Measurements from ENCODE around the gene C4orf36.

The C4orf36 gene, protein sequence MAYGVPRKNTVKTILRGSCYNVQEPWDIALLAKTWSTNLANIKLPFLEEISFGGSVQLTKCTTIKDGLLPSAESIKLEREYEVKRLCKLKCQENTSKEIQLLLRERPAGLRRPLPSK

DNA sequence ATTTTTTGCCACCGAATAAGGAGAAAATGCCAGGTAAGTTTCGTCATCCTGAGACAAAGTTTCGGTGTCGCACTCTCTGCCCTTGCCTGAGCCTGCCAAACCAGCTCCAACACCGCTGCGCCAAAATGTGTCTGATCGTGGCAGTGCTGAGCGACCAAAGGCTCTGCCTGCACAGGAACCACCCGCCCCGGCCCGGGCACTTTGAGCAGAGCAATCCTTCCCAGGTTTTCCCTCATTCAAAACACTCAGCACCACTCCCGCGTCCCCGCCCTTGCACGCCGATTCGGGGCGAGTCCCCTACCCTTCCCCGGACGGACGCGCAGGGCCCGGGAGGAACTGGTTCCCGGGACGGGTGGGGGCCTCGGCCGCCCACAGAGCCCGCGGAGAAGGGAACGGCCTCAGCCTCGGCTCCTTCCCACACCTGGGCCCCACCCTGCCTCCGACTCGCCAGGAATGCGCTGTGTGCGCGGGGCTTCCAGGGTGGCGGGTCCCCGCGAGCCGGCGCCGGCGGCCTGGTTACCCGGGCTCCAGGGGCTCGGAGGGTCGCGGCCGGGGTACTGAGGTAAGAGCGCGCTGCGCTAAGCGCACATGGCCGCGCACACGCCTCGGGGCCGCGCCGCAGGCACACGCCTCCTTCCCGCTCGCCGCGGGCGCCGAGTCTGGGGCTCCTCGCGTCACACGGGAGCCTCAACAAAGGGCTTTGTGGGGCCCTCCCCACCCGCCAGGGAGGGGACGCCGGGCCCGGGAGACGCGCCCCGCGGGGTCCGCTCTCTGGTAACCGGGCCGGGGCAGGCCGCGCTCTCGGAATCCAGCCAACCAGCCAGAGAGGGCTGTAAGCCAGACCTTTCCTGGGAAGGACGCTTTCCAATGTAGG, at the start of gene C4orf36:
C4orf36 (minus strand) TSS at position 661 of the 874 bp plus-strand sequence. CDS start 902 bp downstream, outside the sequence.
- DNase-seq, result peak; percentile 43

DNA sequence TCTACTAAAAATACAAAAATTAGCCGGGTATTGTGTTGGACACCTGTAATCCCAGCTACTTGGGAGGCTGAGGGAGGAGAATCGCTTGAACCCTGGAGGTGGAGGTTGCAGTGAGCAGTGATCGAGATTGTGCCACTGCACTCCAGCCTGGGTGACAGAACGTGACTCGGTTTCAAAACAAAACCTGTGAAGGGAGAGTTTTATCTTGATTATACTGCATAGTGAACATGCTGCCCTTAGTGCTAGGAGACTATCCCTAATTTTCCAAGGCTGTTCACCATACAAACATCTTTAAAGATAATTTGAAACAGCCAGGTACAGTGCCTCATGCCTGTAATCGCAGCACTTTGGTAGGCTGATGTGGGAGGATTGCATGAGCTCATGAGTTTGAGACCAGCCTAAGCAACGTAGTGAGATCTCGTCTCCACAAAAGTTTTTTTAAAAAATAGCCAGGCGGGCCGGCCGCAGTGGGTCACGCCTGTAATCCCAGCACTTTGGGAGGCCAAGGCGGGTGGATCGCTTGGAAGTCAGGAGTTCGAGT, 48.8 kb upstream of the C4orf36 start:
- DNase-seq, result no peak

DNA sequence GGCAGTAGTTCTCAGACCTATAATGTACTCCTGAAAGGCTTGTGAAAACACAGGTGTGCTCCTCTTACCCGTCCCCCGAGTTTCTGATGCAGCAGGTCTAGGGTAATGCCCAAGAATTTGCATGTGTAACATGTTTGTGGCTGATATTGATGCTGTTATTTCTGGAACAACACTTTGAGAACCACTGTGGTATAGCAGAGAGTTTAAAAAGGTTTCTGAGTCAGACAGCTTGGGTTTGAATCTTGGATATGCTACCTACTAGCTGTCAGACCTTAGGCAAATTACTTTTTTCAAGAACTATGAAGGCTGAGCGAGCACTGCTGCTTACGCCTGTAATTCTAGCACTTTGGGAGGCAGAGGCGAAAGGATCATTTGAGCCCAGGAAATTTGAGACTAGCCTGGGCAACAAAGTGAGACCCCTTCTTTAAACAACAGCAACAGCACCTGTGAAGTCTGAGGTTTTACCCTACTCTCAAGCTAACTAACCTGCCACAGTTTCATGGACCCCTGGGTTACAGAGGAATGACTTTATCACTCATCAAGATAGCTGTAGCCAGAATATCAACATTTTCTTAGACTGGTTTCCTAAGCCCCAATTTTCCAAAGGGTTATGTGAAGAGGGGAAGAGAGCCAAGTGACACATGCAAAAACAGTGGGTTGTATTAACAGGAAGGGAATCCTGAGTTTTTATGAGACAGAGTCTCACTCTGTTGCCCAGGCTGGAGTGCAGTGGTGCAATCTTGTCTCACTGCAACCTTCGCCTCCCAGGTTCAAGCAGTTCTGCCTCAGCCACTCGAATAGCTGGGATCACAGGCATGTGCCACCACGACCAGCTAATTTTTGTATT, 47.7 kb upstream of the C4orf36 start:
- no peak for DNase-seq

DNA sequence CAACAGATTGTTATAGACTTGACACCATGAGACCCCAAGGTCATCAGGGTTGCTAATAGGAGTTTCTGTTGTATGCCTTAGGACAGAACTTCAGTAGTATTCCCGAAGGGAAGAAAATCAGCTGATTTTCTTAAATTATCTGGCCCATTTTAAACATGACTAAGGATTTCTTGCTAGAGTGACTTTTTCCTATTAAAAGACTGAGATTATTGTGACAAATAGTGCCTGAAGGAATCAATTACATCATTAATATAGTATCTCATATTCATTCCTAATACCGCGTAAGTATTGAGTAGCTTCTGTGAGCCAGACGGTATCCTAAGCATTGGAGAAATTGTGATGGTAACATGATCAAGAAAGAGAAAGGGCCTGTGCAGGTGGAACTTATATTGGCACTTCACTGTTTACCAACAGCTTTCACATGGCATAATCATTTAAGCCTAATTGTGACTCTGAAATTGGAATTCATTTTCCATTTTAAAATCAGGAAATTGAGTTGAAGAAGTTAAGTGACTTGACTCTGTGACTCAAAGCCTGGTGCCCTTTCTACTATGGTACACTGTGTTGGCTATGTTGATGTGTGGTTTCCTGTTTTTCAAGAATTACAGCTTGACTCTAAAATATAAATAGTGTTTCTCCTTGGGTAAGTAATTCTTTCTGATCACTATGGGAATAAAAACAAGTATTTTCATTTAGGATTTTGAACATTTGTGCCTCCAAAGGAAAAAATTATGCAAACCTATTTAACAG, 46.7 kb upstream of the C4orf36 start:
- DNase-seq, result no peak

DNA sequence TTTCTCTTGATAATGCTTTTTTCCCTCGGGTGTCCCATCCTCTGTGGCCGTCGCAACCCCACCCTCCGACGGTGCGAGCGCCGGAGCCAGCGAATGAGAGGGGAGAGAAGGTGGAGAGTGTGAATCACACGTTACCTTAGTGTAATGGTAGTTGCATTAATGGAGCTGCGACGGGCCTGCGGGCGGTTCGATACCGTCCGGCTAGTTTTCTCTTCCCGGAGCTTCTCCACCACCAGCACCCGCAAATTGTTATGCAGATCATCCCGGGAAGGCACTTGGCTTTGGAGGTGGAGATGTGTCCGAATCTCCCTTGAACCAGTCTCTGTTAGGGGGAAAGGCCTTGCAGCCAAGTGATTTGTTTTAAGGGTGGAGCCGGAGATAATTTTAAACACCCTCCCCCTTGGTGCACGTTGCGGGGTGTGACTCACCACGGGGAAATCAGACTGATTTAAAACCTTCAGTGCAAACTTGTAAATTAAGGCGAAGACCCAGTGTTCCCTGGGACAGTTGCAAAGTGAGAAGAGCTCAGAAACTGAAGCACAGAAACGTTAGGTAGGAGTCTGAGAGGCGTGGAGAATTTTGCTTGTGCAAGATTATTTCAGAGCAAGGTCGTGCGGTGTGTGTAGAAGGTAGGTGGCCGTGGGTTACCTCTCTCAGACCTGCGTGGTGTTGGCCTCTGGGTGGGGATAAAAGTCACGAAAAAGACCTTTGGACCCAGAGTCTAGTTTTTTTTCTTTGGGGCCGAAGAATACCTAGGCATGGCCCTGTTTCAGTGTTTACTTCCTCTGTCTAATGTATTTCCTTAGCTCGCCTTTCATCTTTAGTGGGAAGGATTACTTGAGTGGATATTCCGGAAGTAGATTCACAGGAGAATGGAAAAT, 43.9 kb upstream of the C4orf36 start:
- DNase-seq, result no peak

DNA sequence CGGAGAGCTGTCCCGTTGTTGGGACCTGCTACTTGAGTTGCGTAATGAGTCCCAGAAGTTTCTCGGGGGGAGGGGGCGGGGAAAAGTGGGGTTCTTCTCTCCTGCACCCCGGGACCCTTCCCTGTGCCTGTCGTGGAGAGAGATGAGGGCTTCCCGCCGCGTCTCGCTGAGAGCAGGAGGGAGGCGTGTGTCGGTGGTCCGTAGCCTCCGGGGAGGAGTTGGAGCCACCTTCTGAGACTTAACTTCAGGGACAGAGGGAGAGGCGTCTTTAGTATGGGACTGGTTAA, 43.3 kb upstream of the C4orf36 start:
- DNase-seq, result no peak

DNA sequence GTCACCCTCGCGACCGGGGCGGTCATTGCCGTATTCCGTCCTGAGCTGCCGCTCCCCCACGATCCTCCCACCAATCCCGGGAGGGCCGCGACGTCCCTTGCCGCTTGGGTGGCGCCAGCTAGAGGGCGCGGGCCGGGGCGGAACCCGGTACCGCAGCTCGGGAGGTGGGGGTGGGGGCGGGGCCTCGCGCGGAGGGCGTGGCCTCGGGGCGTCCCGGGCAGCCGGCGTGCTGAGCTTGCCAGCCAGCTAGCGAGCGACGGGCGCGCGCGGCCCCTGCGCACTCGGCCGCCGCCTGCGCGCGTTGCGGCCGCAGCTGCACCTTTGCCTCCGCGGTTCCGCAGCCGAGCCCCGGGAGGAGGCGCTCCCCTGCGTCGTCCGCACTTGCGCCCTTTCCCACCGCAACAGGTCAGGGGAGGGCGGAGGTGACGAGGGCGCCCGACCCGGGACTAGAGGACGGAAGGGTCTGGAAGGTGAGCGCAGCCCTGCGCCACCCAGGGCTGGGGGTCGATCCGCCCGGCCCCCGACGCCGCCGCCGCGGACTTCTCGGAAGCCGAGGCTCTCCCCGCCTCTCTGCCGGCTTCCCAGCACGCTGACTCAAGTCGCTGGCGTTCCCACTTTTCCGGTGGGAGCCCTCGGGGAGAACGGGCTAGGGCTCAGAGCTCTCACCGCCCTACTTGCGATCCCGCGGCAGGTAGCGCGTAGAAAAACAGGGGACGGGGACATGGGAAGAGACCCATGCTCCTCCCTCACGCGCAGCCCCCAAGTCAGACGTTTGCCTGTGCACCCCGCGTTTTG, 42.7 kb upstream of the C4orf36 start, which contains the start of gene AFF1:
AFF1 (plus strand) TSS at position 241 of the 795 bp plus-strand sequence. CDS start 13,523 bp downstream, outside the sequence.
- peak; percentile 61 for DNase-seq

DNA sequence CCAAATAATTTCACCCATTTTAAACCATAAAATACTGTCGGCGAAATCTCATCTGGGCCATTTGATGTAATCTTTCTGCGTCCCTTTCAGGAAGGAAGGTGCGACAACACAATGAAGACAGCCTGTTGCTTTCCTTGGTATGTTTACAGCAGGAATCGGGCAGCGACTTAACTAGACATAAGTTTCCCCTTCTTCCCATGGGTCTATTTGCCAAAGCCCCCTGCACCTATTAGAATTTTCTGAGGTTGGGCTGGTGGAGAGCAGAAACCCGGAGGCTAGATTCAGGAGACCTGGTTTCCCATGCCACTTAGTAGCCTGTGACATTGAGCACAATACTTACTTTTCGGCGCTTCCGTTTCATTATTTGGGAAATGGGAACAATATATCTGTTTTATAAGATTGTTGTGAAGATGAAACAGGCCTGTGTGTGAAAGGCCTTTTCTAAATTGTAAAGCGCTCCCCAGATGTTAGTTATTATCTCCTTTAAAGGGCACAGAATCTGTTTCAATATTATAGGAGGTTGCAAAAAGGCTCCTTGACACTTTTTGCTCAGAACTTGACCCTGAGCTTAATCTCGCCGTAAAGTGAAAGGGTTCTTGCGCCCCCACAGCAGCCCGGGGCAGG, 42.0 kb upstream of the C4orf36 start:
- DNase-seq, result no peak

DNA sequence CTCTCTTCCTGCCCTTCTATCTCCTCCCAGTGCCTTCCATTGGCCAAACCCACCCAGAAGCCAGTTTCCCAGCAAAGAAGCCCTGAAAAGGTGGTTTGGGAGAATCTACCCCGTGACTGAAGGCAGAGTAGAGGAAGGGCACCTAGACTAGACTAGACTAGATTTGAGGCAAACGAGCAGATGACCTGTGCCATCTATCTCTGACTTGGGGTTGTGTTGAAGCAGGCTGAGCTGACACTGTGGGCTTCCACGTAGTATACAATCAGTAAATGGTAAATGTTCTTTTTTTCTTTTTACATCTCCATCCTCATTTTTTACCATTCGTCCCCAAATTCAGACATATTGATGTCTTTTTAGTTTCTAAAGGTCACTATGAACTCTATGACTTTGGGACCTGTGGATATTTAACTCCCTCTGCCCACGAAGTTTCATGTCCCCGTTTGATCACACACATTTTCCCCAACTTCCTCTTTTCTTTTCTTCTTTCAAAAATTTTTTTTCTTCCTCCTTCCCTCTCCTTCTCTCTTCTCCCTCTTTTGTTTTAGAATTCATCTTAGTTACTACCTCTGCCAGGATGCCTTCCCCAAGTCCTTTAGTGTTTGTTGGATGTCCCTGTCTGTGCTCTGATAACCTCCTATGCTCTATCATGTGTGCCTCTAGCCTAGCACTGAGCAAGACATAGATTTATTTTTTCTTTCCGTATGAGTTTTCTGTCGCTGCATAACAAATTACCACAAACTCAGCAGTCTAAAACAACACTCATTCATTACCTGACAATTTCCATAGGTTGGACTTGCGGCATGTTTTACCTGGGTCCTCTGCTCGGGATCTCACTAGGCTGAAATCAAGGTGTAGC, 36.4 kb upstream of the C4orf36 start:
- no peak for DNase-seq

DNA sequence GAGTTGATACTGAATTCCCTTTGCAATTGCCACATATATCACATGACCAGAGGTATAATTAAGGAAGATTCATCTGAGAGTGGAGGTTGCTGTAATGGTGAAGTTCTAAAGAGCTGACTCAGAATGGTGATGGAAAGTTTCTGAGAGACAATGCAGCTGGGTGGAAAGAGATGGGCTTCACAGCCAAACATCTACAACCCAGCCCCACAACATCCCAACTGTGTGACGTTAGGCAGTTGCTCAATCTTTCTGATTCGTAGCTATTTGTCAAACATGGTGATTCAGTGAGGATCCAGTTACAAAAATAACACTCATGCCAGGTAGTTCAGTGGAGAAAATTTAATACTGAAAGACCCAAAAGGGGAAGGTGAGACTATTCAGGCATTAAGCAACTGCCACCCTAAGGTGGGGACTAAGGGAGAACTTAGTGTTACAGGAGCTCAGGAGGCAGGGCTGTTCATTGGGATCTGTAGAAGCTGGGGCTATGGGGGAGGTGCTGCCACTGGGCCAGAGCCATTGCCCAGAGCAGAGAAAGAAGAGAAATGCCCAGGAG, 35.7 kb upstream of the C4orf36 start:
- no peak for DNase-seq

DNA sequence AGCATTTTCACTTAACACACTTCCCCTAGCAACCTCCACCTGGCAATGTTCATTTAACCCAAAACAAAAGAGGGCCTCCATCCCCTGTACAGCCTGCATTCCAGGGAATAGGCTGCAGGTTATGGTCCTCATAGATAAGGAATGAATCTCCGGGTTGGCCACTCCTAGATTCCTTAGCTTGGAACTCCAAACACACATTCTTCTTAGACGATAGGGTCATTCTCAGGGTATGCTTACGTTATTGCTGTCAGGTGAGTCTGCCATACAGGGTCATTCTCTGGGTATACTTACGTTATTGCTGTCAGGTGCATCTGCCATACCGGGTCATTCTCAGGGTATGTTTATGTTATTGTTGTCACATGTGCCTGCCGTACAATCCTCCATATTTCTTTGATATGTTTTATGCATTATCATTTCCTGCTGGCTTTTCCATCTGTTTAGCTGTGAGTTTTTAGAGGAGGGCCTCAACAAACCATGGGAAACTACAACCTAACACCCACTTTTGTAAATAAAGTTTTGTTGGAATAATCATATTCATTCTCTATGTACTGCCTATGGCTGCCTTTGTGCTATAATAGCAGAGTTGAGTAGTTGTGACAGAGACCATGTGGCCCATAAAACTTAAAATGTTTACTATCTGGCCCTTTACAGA, 34.3 kb upstream of the C4orf36 start:
- no peak for DNase-seq

DNA sequence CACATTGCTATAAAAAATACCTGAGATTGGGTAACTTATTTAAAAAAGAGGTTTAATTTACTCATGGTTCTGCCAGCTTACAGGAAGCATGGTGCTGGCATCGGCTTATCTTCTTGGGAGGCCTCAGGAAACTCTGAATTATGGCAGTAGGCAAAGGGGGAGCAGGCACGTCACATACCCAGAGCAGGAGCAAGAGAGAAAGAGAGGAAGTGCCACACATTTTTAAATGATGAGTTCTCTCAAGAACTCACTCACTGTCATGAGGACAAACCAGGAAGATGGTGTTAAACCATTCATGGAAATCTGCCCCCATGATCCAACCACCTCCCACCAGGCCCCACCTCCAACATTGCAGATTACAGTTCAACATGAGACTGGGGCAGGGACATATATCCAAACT, 32.6 kb upstream of the C4orf36 start:
- DNase-seq, result no peak

DNA sequence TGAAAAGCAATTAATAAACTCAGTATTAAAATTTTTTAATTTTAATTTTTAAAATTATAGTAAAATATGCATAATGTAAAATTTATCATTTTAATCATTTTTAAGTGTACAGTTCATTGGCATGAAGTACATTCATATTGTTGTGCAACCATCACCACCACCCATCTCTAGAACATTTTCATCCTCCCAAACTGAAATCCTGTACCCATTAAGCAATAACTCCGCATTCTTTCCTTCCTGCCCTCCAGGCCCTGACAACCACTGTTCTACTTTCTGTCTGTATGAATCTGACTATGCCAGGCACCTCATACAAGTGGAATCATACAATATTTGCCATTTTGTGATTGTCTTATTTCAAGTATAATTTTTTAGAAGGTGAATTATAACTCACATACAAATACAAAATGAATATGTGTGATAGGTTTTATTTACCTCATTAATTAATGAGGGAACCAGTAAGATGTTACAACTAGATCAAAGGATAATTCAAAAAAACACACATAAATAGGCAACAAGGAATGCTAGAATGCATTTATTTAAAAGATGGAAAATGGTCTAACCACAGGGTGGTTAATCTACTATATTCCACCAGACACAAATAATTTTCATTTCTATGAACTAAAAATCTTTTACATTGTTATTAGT, 29.5 kb upstream of the C4orf36 start:
- DNase-seq, result no peak

DNA sequence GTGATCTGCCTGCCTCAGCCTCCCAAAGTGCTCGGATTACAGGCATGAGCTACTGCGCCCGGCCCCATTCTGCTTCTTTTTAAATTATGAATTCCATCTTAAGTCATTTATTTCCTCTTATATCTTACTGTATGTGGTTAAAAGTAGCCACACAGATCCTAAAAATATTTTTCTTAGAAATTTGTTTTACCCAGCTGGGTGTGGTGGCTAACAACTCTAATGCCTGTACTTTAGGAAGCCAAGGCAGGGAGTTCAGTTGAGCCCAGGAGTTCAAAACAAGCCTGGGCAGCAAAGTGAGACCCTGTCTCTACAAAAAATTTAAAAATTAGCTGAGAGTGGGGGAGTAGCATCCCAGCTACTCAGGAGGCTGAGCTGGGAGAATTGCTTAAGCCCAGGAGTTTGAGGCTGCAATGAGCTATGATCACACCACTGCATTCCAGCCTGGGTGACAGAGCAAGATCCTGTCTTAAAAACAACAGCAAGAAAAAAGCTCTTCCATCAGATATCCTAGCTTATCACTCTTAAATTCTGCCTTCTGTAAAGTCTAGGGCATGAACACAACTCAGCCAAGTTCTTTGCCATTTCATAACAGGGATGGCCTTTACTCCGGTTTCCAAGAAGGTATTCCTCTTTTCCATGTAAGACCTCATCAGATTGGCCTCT, 27.5 kb upstream of the C4orf36 start:
- DNase-seq, result no peak

DNA sequence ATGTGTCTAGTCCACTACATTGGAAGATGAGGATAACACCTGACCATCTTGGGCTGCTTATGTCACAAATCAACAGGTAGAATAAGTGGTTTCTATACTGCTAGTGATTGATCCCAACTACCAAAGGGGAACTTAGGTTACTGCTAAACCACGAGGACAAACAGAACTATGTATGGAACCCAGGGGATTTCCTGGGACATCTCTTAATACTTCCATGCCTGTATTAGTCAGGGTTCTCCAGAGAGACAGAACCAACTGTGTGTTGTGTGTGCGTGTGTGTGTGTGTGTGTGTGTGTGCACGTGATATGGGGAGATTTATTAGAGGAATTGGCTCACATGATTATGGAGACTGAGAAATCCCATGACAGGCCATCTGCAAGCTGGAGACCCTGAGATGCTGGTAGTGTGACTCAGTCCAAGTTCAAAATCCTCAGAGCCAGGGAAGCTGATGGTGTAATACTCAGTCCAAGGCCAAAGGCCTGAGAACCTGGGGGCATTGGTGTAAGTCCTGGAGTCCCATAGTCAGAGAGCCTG, 26.4 kb upstream of the C4orf36 start:
- DNase-seq, result no peak

DNA sequence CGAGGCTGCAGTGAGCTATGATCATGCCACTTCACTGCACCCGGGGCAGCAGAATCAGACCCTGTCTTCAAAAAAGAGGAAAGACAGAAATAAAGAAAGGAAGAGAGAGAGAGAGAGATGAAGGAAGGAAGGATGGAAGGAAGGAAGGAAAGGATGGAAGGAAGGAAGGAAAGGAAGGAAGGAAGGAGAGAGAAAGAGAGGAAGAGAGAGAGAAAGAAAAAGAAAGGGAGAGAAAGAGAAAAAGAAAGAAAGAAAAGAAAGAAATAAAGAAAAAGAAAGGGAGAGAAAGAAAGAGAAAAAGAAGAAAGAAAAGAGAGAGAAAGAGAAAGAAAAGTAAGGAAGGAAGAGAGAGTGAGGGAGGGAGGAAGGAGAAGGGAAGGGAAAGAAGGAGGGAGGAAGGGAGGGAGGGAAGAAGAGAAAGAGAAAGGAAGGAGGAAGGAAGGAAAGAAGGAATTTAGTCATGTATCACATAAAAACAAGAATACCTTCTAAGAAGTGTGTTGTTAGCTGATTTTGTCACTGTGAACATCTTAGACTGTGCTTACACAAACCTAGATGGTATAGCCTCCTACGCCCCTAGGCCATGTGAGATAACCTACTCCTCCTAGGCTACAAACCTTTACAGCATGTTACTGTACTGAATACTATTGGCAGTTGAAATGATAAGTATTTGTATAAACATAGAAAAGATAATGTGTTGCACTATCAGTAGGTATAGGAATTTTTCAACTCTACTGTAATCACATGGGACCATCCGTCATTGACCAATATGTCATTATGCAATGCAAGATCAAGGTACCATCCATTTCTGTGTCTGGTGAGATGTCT, 25.2 kb upstream of the C4orf36 start:
- no peak for DNase-seq
